Astrocyte of the spinal cord (primary cell): ENCODE results near the gene CNOT6.

Source experiments
- DNase-seq: peaks from one replicate; pipeline ENCODE4 v3.0.0; 2011; ENCODE audit warnings: low read depth, low spot score
- H3K4me3 ChIP-seq: 2 replicates; pipeline ENCODE4 v1.5.1; 2011; ENCODE audit warnings: low read depth, mild to moderate bottlenecking, low read length, moderate library complexity
- CTCF ChIP-seq: IDR thresholded peaks from 2 replicates; pipeline ENCODE4 v1.5.1; 2012; ENCODE audit warnings: low read depth, mild to moderate bottlenecking, low read length, inconsistent platforms
- in situ Hi-C: cut with HindIII; loops from 2 replicates; pipeline ENCODE4 v1.10.0; 2017; ENCODE audit warnings: low sequenced_read_pairs

CNOT6 gene

DNA sequence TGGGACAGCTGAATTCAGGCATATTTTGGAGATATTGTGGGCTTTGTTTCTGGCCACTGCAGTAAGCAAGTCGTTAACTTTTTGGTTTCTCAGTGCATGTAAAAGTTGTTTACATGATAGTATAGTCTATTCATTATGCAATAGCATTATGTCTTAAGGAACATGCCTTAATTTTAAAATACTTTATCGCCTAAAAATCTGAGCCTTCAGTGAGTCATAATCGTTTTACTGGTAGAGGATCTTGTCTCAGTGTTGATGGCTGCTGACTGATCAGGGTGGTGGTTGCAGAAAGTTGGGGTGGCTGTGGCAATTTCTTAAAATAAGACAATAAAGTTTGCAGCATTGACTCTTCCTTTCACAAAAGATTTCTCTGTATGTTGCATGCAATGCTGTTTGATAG lies 92.0 kb downstream of the CNOT6 start:
- H3K4me3 ChIP-seq: no peak overlapping the region
- TF ChIP-seq CTCF: no peak
- no peak for DNase-seq
- in situ Hi-C loops: no loop called here

DNA sequence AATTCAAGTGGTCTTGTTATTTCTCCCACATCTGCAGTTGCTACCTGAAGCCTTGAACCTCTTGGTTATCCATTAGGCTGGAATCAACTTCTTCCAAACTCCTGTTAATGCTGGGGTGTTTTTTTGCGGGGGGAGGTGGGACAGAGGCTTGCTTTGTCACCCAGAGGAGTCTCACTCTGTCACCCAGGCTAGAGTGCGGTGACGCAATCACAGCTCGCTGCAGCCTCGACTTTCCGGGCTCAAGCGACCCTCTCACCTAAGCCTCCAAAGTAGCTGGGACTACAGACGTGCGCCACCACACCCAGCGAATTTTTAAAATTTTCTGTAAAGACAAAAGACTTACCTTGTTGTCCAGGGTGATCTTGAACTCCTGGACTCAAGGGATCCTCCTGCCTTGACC lies 92.7 kb downstream of the CNOT6 start:
- in situ Hi-C loops: no loop called here
- no peak for TF ChIP-seq CTCF
- no peak overlapping the region for H3K4me3 ChIP-seq
- no peak for DNase-seq

DNA sequence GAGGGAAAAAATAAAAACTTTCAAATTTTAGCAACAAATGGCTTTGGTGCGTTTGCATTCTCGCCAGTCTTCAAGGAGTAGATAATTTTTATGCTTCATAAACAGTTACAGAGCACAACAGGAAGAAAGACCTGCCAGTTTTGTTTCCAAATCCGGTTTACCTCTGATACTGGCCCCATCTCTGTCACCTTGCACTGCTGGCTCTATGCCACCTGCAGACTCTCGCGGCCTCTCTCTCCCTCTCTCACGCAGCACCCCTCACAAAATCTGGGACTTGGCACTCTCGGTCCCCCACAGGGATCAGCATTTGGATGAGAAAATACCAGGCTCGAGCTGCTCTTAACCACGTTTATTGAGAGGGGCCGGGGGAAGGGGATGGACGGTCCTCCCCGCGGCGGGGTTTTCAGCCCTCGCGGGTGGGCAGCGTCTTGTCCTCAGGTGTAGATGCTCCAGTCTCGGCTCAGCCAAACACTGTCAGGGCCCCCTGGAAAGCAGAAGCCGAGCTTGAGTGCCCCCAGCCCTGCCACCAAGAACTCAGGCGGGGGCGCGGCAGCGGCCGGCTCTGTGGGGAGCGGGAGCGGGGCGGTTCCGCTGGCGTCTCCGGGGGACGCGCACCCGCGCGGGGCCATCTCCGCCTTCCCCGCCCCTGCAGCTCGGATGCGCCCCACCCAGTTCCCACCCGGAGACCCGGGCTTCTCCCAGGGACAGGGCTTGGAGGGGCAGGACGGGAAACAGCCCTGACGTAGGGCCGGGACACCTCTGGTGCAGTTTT lies 95.8 kb downstream of the CNOT6 start:
- in situ Hi-C loops: no loop called here
- DNase-seq: no peak
- no peak for TF ChIP-seq CTCF
- no peak overlapping the region for H3K4me3 ChIP-seq

- in situ Hi-C loops: no loop called here
Observed at GRCh38 chr5:180590543-180591310, 96.5 kb downstream of the CNOT6 start.

DNA sequence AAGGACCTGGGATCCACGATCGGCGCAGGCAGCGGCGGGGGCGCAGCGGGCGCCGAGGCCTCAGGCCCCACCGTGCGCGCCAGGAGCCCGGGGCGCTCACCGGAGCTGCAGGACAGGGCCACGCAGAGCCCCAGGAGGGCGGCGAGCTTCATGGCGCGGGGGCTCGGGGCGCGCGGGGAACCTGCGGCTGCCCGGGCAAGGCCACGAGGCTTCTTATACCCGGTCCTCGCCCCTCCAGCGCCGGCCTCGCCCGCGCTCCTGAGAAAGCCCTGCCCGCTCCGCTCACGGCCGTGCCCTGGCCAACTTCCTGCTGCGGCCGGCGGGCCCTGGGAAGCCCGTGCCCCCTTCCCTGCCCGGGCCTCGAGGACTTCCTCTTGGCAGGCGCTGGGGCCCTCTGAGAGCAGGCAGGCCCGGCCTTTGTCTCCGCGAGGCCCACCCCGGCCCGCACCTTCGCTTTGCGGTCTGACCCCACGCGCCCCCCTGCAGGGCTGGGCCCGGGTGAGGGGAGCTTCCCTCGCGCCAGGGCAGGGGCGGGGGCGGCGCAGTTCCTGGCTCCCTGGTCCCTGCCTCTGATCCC lies 97.2 kb downstream of the CNOT6 start, which contains the start of gene SCGB3A1:
TSS of gene SCGB3A1 (minus strand) at position 189 of the 577 bp plus-strand sequence. CDS start at position 152, 37 bp downstream.
- in situ Hi-C loops: no loop called here
- no peak within 1 kb of the TSS for H3K4me3 ChIP-seq
- DNase-seq: no peak

More at GRCh38 chr5:180590543-180591310, 96.5 kb downstream of the CNOT6 start:
- no peak overlapping the region for H3K4me3 ChIP-seq
- DNase-seq: no peak
- TF ChIP-seq CTCF: no peak

More for the DNA sequence above, 97.2 kb downstream of the CNOT6 start, which contains the start of gene SCGB3A1:
- no peak for TF ChIP-seq CTCF
